Sigmoid colon (tissue), 7 donors: ENCODE measurements around the gene SSPN. TPM values are rescaled to one million over a fixed set of nuclear protein-coding genes. Genes with fewer than 3 reads are reported as not detected.

ENCODE experiments used
- DNase-seq: peaks from one replicate; pipeline ENCODE4 v3.0.0-alpha.2; 2019
- H3K27ac ChIP-seq, 4 donors: fragments of 200-600 bp; sonication (generic); one replicate each; pipeline ENCODE4 v1.5.1; 2016 to 2019; ENCODE audit warnings: mild to moderate bottlenecking in 1 of 4
- H3K27me3 ChIP-seq, 3 donors: fragments of 200-600 bp; sonication (generic); one replicate each; pipeline ENCODE4 v1.5.1; 2019; ENCODE audit warnings: mild to moderate bottlenecking in 1 of 3
- H3K36me3 ChIP-seq, 4 donors: fragments of 200-600 bp; sonication (generic); one replicate each; pipeline ENCODE4 v1.5.1; 2016 to 2019
- H3K4me1 ChIP-seq, 4 donors: fragments of 200-600 bp; sonication (generic); one replicate each; pipeline ENCODE4 v1.5.1; 2017 to 2019
- H3K4me3 ChIP-seq, 4 donors: fragments of 200-600 bp; sonication (generic); one replicate each; pipeline ENCODE4 v1.5.1; 2017 to 2019; ENCODE audit warnings: mild to moderate bottlenecking in 2 of 4, moderate library complexity in 1 of 4
- H3K9me3 ChIP-seq, 4 donors: fragments of 200-600 bp in 3 of 4; sonication (generic) in 3 of 4; one replicate each; pipeline versions ENCODE4 v1.5.1 to v1.6.1; 2013 to 2019
- CTCF ChIP-seq, 4 experiments: fragments of 450-650 bp in 3 of 4; fragments of 200-600 bp in 1 of 4; IDR thresholded peaks; one replicate each; pipeline ENCODE4 v1.5.1; 2016 to 2019; ENCODE audit warnings: antibody characterized with exemption in 4 of 4, mild to moderate bottlenecking in 3 of 4, moderate library complexity in 2 of 4
- EP300 ChIP-seq, 4 donors: sonication (generic); formaldehyde crosslinking; IDR thresholded peaks; one replicate each; pipeline ENCODE4 v1.6.1; 2017; ENCODE audit warnings: antibody characterized with exemption in 4 of 4
- POLR2A ChIP-seq, 2 donors: fragments of 450-650 bp; IDR thresholded peaks; one replicate each; pipeline ENCODE4 v1.6.1; 2016; ENCODE audit warnings: antibody characterized with exemption in 2 of 2, mild to moderate bottlenecking in 2 of 2, moderate library complexity in 2 of 2
- POLR2AphosphoS5 ChIP-seq, 4 donors: sonication (generic); formaldehyde crosslinking; IDR thresholded peaks; one replicate each; pipeline ENCODE4 v1.6.1; 2017; ENCODE audit warnings: antibody characterized with exemption in 4 of 4
- WGBS, 2 donors: extraction: QIAGEN DNeasy Blood & Tissue Kit; methylation state at CpG; one replicate each; pipeline ENCODE4 v1.1.7; 2013; 5-methylcytosine and 5-hydroxymethylcytosine counted together
- intact Hi-C: fragments of 100-400 bp; cut with DNase I; formaldehyde crosslinking; loops from one replicate; pipeline ENCODE4 v1.15.1; 2023
- polyA plus RNA-seq, 3 donors: library from polyadenylated mRNA; stranded (reverse); fragments of 200-250 nt; gene quantifications; one replicate each; pipeline ENCODE4 v1.2.3, GENCODE V29; 2013
- total RNA-seq, 4 donors: library from RNA; depleted of rRNA; stranded (reverse); fragments of >200 nt; gene quantifications; one replicate each; pipeline ENCODE4 v1.1.0, GENCODE V29; 2016
- donor health status: healthy with polysubstance abuse.
- donor health status: Bipolar disorder and iron deficiency.
- donor health status: healthy.

The SSPN gene
- total and polyA plus RNA-seq, 7 donors, result 3.2 to 54.0 (median 30.3) TPM

- Histone ChIP-seq H3K4me1 (no peaks in the 10 kb centered on the region), H3K27ac (no peak overlapping the region), H3K27me3 (no peaks in the 10 kb centered on the region), H3K4me3 (no peak overlapping the region), H3K36me3 (no peaks in the 10 kb centered on the region), H3K9me3 (no peaks in the 10 kb centered on the region)
- intact Hi-C loops, result no loop called here
- WGBS, 2 donors, result 88 to 90% methylated on average over 1 of the region's 1 CpG
- no peak for DNase-seq
- TF ChIP-seq POLR2A (IDR thresholded peaks at IDR 0.05) (no peak), POLR2AphosphoS5 (IDR thresholded peaks at IDR 0.05) (no peak), CTCF (IDR thresholded peaks at IDR 0.05) (no peak), EP300 (IDR thresholded peaks at IDR 0.05) (no peak)
Observed at GRCh38 chr12:26162174-26162573, 33.2 kb upstream of the SSPN start.

GRCh38 chr12:26162905-26163304 lies 32.5 kb upstream of the SSPN start:
- intact Hi-C loops, result no loop called here
- 69 to 79% methylated on average over 4 of the region's 4 CpGs for WGBS, 2 donors
- DNase-seq, result no peak
- Histone ChIP-seq H3K4me1 (no peaks in the 10 kb centered on the region), H3K27me3 (no peaks in the 10 kb centered on the region), H3K27ac (no peak overlapping the region), H3K4me3 (no peak overlapping the region), H3K9me3 (no peaks in the 10 kb centered on the region), H3K36me3 (no peaks in the 10 kb centered on the region)
- TF ChIP-seq CTCF (IDR thresholded peaks at IDR 0.05), result no peak
- TF ChIP-seq EP300 (IDR thresholded peaks at IDR 0.05), result no peak
- TF ChIP-seq POLR2AphosphoS5 (IDR thresholded peaks at IDR 0.05), result no peak
- no peak for TF ChIP-seq POLR2A (IDR thresholded peaks at IDR 0.05)

- DNase-seq, result no peak
- H3K27ac ChIP-seq, result no peak overlapping the region
- H3K4me1 ChIP-seq, result no peaks in the 10 kb centered on the region
- 33 to 47% methylated on average over 3 of the region's 3 CpGs for WGBS, 2 donors
- no peak overlapping the region for H3K4me3 ChIP-seq
- TF ChIP-seq POLR2A (IDR thresholded peaks at IDR 0.05) (no peak), EP300 (IDR thresholded peaks at IDR 0.05) (no peak), POLR2AphosphoS5 (IDR thresholded peaks at IDR 0.05) (no peak), CTCF (IDR thresholded peaks at IDR 0.05) (no peak)
- no peaks in the 10 kb centered on the region for H3K9me3 ChIP-seq
- intact Hi-C loops, result no loop called here
- H3K27me3 ChIP-seq, result no peaks in the 10 kb centered on the region
- no peaks in the 10 kb centered on the region for H3K36me3 ChIP-seq
Observed at GRCh38 chr12:26164118-26164517, 31.3 kb upstream of the SSPN start.

GRCh38 chr12:26172013-26172412 lies 23.4 kb upstream of the SSPN start:
- no peak overlapping the region for H3K4me3 ChIP-seq
- H3K36me3 ChIP-seq, result no peaks in the 10 kb centered on the region
- no peaks in the 10 kb centered on the region for H3K4me1 ChIP-seq
- intact Hi-C loops, result no loop called here
- no peaks in the 10 kb centered on the region for H3K9me3 ChIP-seq
- H3K27me3 ChIP-seq, result no peaks in the 10 kb centered on the region
- no peak for DNase-seq
- H3K27ac ChIP-seq, result no peak overlapping the region
- no peak for TF ChIP-seq EP300 (IDR thresholded peaks at IDR 0.05)
- no peak for TF ChIP-seq POLR2AphosphoS5 (IDR thresholded peaks at IDR 0.05)
- TF ChIP-seq POLR2A (IDR thresholded peaks at IDR 0.05), result no peak
- TF ChIP-seq CTCF (IDR thresholded peaks at IDR 0.05), result no peak
- WGBS, 2 donors, result 96 to 97% methylated on average over 4 of the region's 4 CpGs

- 82 to 88% methylated on average over 7 of the region's 7 CpGs for WGBS, 2 donors
- Histone ChIP-seq H3K4me1 (no peaks in the 10 kb centered on the region), H3K9me3 (no peaks in the 10 kb centered on the region), H3K27ac (no peak overlapping the region), H3K4me3 (no peak overlapping the region), H3K27me3 (no peaks in the 10 kb centered on the region), H3K36me3 (no peaks in the 10 kb centered on the region)
- intact Hi-C loops, result no loop called here
- no peak for DNase-seq
- TF ChIP-seq POLR2A (IDR thresholded peaks at IDR 0.05), result no peak
- TF ChIP-seq CTCF (IDR thresholded peaks at IDR 0.05), result no peak
- no peak for TF ChIP-seq EP300 (IDR thresholded peaks at IDR 0.05)
- no peak for TF ChIP-seq POLR2AphosphoS5 (IDR thresholded peaks at IDR 0.05)
Observed at GRCh38 chr12:26172539-26172938, 22.8 kb upstream of the SSPN start.
